Keratinocyte (primary cell): ENCODE data around the gene FBXL2. TPM values are rescaled to one million over a fixed set of nuclear protein-coding genes. Genes with fewer than 3 reads are reported as not detected.
"Not testable (repeated sequence)": the region's sequence is repeated elsewhere in the genome, so short reads cannot be mapped to it uniquely, and the experiment has no call there.

Experiments used
- DNase-seq: peaks from one replicate; pipeline ENCODE4 v3.0.0-alpha.2; 2011; ENCODE audit warnings: low read depth, missing footprints, low spot score
- FAIRE-seq: peaks from 2 replicates; lab custom pipeline; 2011; peaks lifted over from hg19 to GRCh38; lab: Jason Lieb, UNC
- H2AFZ ChIP-seq: 2 replicates; pipeline ENCODE4 v1.6.0; 2012; ENCODE audit warnings: low read length, control low read depth, inconsistent platforms; ENCODE audit not compliant: control insufficient read depth
- H3K27ac ChIP-seq: 2 replicates; pipeline ENCODE4 v1.5.1; 2011; ENCODE audit warnings: low read length; ENCODE audit not compliant: control insufficient read depth, insufficient read depth
- H3K27me3 ChIP-seq: 3 replicates; pipeline ENCODE4 v1.6.0; 2011; ENCODE audit warnings: low read length; ENCODE audit not compliant: control insufficient read depth, insufficient read depth; ENCODE audit errors: extremely low read depth
- H3K36me3 ChIP-seq, 2 experiments: 2 replicates in 1 of 2; 3 replicates in 1 of 2; pipeline ENCODE4 v1.5.1; 2011; ENCODE audit warnings: low read length in 2 of 2, mild to moderate bottlenecking in 1 of 2; ENCODE audit not compliant: control insufficient read depth in 2 of 2, insufficient read depth in 2 of 2; ENCODE audit errors: extremely low read depth in 1 of 2
- H3K4me1 ChIP-seq: 3 replicates; pipeline ENCODE4 v1.5.1; 2011; ENCODE audit warnings: low read length; ENCODE audit not compliant: control insufficient read depth, insufficient read depth; ENCODE audit errors: extremely low read depth
- H3K4me2 ChIP-seq: 3 replicates; pipeline ENCODE4 v1.6.0; 2011; ENCODE audit warnings: low read depth, low read length; ENCODE audit not compliant: control insufficient read depth, insufficient read depth; ENCODE audit errors: extremely low read depth
- H3K4me3 ChIP-seq, 3 experiments: fragments of 200-600 bp in 1 of 3; sonication (generic) in 1 of 3; 2 replicates in 2 of 3; 3 replicates in 1 of 3; pipeline ENCODE4 v1.5.1; 2011 to 2016; ENCODE audit warnings: low read length in 3 of 3, mild to moderate bottlenecking in 3 of 3, control low read depth in 2 of 3, inconsistent platforms in 1 of 3, low read depth in 1 of 3, mixed read lengths in 1 of 3, mixed run types in 1 of 3, moderate library complexity in 1 of 3; ENCODE audit not compliant: control insufficient read depth in 2 of 3, insufficient read depth in 2 of 3; ENCODE audit errors: extremely low read depth in 1 of 3
- H3K79me2 ChIP-seq: 2 replicates; pipeline ENCODE4 v1.6.0; 2012; ENCODE audit warnings: low read length; ENCODE audit not compliant: control insufficient read depth, insufficient read depth
- H3K9ac ChIP-seq: 3 replicates; pipeline ENCODE4 v1.6.0; 2011; ENCODE audit warnings: low read length; ENCODE audit not compliant: control insufficient read depth, insufficient read depth; ENCODE audit errors: extremely low read depth
- H3K9me1 ChIP-seq: 3 replicates; pipeline ENCODE4 v1.6.0; 2011; ENCODE audit warnings: low read length; ENCODE audit not compliant: control insufficient read depth, insufficient read depth; ENCODE audit errors: extremely low read depth
- H3K9me3 ChIP-seq: 2 replicates; pipeline ENCODE4 v1.5.1; 2012; ENCODE audit warnings: low read depth, low read length; ENCODE audit not compliant: control insufficient read depth
- H4K20me1 ChIP-seq: 3 replicates; pipeline ENCODE4 v1.6.0; 2011; ENCODE audit warnings: low read length; ENCODE audit not compliant: control insufficient read depth, insufficient read depth; ENCODE audit errors: extremely low read depth
- CTCF ChIP-seq, 3 experiments: IDR thresholded peaks in 1 of 3; conservative IDR thresholded peaks in 1 of 3; optimal IDR thresholded peaks in 1 of 3; 2 replicates in 2 of 3; 3 replicates in 1 of 3; pipeline versions ENCODE3 to v1.5.1; 2011; ENCODE audit warnings: low read length in 3 of 3, mild to moderate bottlenecking in 3 of 3, moderate library complexity in 2 of 3, control low read depth in 1 of 3, inconsistent platforms in 1 of 3; ENCODE audit not compliant: insufficient read depth in 2 of 3; ENCODE audit errors: extremely low read depth in 1 of 3
- EZH2 ChIP-seq: IDR thresholded peaks from one replicate; pipeline ENCODE4 v1.6.1; 2012; ENCODE audit warnings: inconsistent platforms, mild to moderate bottlenecking, low read length, moderate library complexity
- dilution Hi-C: fragments of 300-500 bp; cut with MboI; formaldehyde crosslinking; loops from one replicate; pipeline ENCODE4 v1.7.0; 2020; ENCODE audit warnings: low sequenced_read_pairs; ENCODE audit not compliant: extremely low pct_ligation_motif_present
- polyA plus RNA-seq, 5 experiments: library from polyadenylated mRNA; depleted of rRNA in 3 of 5; stranded (reverse) in 3 of 5; stranded (forward) in 1 of 5; unstranded in 1 of 5; fragments of >200 nt; gene quantifications; 1 replicate in 1 of 5; 2 replicates in 3 of 5; 3 replicates in 1 of 5; pipeline versions ENCODE4 v1.2.1 to v1.2.3, GENCODE V29; 2011 to 2012; ENCODE audit warnings: missing spikeins in 2 of 5, low read depth in 1 of 5, low replicate concordance in 1 of 5

Gene FBXL2
- polyA plus RNA-seq, 1 donor (not counting 4 experiments of a cell fraction or from before 2014, with no cell fraction given), result 25.9 TPM

DNA sequence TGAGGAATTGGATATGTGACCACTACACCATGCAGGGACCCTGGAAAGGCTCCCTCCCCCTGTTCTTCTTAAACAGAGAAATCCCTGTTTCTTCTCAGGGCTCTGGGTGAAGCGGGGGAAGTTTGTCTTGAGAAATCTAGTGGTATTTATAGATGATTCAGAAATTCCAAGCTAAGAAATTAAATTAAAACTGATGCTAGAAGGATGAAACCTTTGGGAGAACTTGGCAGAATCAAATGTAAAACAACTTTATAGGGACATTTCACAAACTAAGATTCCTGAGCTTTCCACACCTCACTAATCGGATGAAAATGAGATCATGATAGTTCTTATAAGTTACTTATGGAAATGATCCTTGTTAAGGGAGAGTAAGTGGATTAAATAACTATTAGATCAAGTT, 54.2 kb downstream of the FBXL2 start:
- H3K9me1 ChIP-seq, result no peaks in the 10 kb centered on the region
- no peak overlapping the region for H3K27ac ChIP-seq
- no peak overlapping the region for H3K9ac ChIP-seq
- H3K9me3 ChIP-seq, result no peaks in the 10 kb centered on the region
- H3K27me3 ChIP-seq, result no peaks in the 10 kb centered on the region
- no peak overlapping the region for H2AFZ ChIP-seq
- no peak for FAIRE-seq
- H3K4me3 ChIP-seq, result no peak overlapping the region
- TF ChIP-seq CTCF (optimal IDR thresholded peaks at IDR 0.05 in 1 of 3, IDR thresholded peaks at IDR 0.05 in 1 of 3, conservative IDR thresholded peaks at IDR 0.05 in 1 of 3; ENCODE audit: extremely low read depth in 1 of 3, insufficient read depth in 2 of 3, low read length in 3 of 3) (no peak), EZH2 (no peak)
- no peaks in the 10 kb centered on the region for H4K20me1 ChIP-seq
- no peaks in the 10 kb centered on the region for H3K36me3 ChIP-seq
- no peak overlapping the region for H3K4me2 ChIP-seq
- dilution Hi-C loops, result no loop called here
- H3K79me2 ChIP-seq, result no peaks in the 10 kb centered on the region
- H3K4me1 ChIP-seq, result no peaks in the 10 kb centered on the region
- no peak for DNase-seq

DNA sequence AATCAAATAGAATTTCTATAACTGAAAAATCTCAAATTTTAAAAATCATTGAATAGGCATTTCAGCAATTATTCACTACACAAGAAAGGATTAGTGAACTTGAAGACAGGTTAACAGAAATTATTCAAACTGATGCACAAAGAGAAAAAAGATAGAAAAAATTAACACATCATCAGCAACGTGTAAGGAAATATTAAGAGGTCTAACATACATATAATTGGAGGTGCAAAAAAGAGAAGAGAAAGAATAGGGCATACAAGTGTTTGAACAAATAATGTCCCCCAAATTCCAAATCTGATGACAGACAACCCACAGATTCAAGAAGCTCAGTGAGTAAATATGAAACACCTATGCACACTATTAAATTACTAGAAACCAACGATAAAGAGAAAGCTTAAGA, 57.1 kb downstream of the FBXL2 start:
- H3K9me1 ChIP-seq, result no peaks in the 10 kb centered on the region
- no peak overlapping the region for H2AFZ ChIP-seq
- H3K79me2 ChIP-seq, result no peaks in the 10 kb centered on the region
- H3K4me3 ChIP-seq, result no peak overlapping the region
- H3K27me3 ChIP-seq, result no peaks in the 10 kb centered on the region
- no peaks in the 10 kb centered on the region for H3K36me3 ChIP-seq
- no peak overlapping the region for H3K4me2 ChIP-seq
- no peak for TF ChIP-seq EZH2
- TF ChIP-seq CTCF (optimal IDR thresholded peaks at IDR 0.05 in 1 of 3, IDR thresholded peaks at IDR 0.05 in 1 of 3, conservative IDR thresholded peaks at IDR 0.05 in 1 of 3; ENCODE audit: extremely low read depth in 1 of 3, insufficient read depth in 2 of 3, low read length in 3 of 3), result no peak
- no peaks in the 10 kb centered on the region for H3K9me3 ChIP-seq
- dilution Hi-C loops, result no loop called here
- no peaks in the 10 kb centered on the region for H4K20me1 ChIP-seq
- H3K4me1 ChIP-seq, result no peaks in the 10 kb centered on the region
- DNase-seq (no peak), FAIRE-seq (no peak)
- H3K9ac ChIP-seq, result no peak overlapping the region
- H3K27ac ChIP-seq, result no peak overlapping the region

DNA sequence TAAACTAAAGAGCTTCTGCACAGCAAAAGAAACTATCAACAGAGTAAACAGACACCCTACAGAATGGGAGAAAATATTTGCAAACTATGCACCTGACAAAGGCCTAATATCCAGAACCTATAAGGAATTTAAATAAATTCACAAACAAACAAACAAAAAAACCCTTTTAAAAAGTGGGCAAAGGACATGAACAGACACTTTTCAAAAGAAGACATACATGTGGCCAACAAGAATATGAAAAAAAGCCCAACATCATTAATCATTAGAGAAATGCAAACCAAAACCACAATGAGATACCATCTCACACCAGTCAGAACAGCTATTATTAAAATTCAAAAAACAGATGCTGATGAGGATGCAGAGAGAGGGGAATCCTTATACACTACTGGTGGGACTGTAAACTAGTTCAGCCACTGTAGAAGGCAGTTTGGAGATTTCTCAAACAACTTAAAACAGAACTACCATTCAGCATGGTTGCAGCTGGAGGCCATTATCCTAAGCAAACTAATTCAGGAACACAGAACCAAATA, 61.8 kb downstream of the FBXL2 start:
- H2AFZ ChIP-seq, H3K9me1 ChIP-seq, H4K20me1 ChIP-seq, H3K9me3 ChIP-seq, dilution Hi-C loops, H3K4me1 ChIP-seq, DNase-seq, H3K4me2 ChIP-seq, H3K79me2 ChIP-seq, H3K27me3 ChIP-seq, H3K36me3 ChIP-seq, H3K27ac ChIP-seq, FAIRE-seq, H3K9ac ChIP-seq, H3K4me3 ChIP-seq: not testable (repeated sequence)
